K562 (cell line): ENCODE data around the gene PPP2R2D.

Experiments used
- CTCF ChIP-seq, 3 experiments: IDR thresholded peaks in 2 of 3; conservative IDR thresholded peaks in 1 of 3; 2 replicates each; pipeline ENCODE4 v1.5.1; 2011 to 2012; ENCODE audit warnings: low read length in 3 of 3, mild to moderate bottlenecking in 3 of 3, control low read depth in 2 of 3, improper control_type of control experiment in 1 of 3, inconsistent platforms in 1 of 3, low read depth in 1 of 3, mixed read lengths in 1 of 3, moderate library complexity in 1 of 3; ENCODE audit not compliant: insufficient read depth in 2 of 3
- EP300 ChIP-seq: IDR thresholded peaks from 2 replicates; pipeline ENCODE4 v1.6.1; 2012; ENCODE audit warnings: low read length, improper control_type of control experiment
- GABPA ChIP-seq: fragments of 200-800 bp; sonication (Bioruptor generic); conservative IDR thresholded peaks from 2 replicates; pipeline ENCODE4 v1.6.1; 2016; ENCODE audit warnings: low read depth, missing genetic modification characterization, missing compliant biosample characterization
- KDM1A ChIP-seq, 2 experiments: fragments of 450-650 bp; IDR thresholded peaks; 2 replicates each; pipeline ENCODE4 v1.6.1; 2016; ENCODE audit warnings: mild to moderate bottlenecking in 2 of 2
- MEF2A ChIP-seq: IDR thresholded peaks from 2 replicates; pipeline ENCODE4 v1.6.1; 2011; ENCODE audit warnings: low read depth, mild to moderate bottlenecking, low read length, moderate library complexity; ENCODE audit not compliant: control insufficient read depth
- PHF20 ChIP-seq: fragments of 450-650 bp; IDR thresholded peaks from 2 replicates; pipeline ENCODE4 v1.6.1; 2018; ENCODE audit not compliant: partially characterized antibody
- POLR2AphosphoS2 ChIP-seq: IDR thresholded peaks from 2 replicates; pipeline ENCODE4 v1.6.1; 2012; ENCODE audit warnings: low read length, improper control_type of control experiment
- RFX5 ChIP-seq: IDR thresholded peaks from 2 replicates; pipeline ENCODE4 v1.6.1; 2011; ENCODE audit warnings: low read depth, mild to moderate bottlenecking, improper control_type of control experiment, low read length
- SRF ChIP-seq, 2 experiments: fragments of 250-450, 450-650 bp in 1 of 2; sonication (Bioruptor Pico) in 1 of 2; sonication (generic) in 1 of 2; formaldehyde crosslinking; IDR thresholded peaks; 2 replicates each; pipeline versions ENCODE4 v1.5.0 to v1.5.1; 2020 to 2022; ENCODE audit warnings: mild to moderate bottlenecking in 1 of 2, missing genetic modification reagents in 1 of 2
- TCF3 ChIP-seq: sonication (generic); formaldehyde crosslinking; IDR thresholded peaks from 2 replicates; pipeline ENCODE4 v1.4.0; 2020; ENCODE audit warnings: mild to moderate bottlenecking, missing genetic modification reagents
- ZKSCAN3 ChIP-seq: fragments of 250-450 bp; sonication (Bioruptor Pico); IDR thresholded peaks from 2 replicates; pipeline ENCODE4 v1.4.0; 2020

GRCh38 chr10:131959841-131960240 is 59.0 kb downstream of the PPP2R2D start:
- no peak for TF ChIP-seq TCF3 (CRISPR knock-in tag)
- no peak for TF ChIP-seq EP300
- no peak for TF ChIP-seq POLR2AphosphoS2
- no peak for TF ChIP-seq CTCF (IDR thresholded peaks at IDR 0.05 in 2 of 3, conservative IDR thresholded peaks at IDR 0.05 in 1 of 3; ENCODE audit: insufficient read depth in 2 of 3, low read depth in 1 of 3, low read length in 3 of 3)
- TF ChIP-seq PHF20, result no peak
- no peak for TF ChIP-seq KDM1A (IDR thresholded peaks at IDR 0.05)
- TF ChIP-seq SRF (CRISPR knock-in tag; IDR thresholded peaks at IDR 0.05), result no peak
- TF ChIP-seq GABPA (tag), result no peak
- TF ChIP-seq MEF2A, result no peak
- TF ChIP-seq ZKSCAN3, result no peak
- no peak for TF ChIP-seq RFX5
